ENCODE results near the gene VRK3. TPM values are rescaled to one million over a fixed set of nuclear protein-coding genes. Genes with fewer than 3 reads are reported as not detected.

VRK3 gene
- total RNA-seq, 1 donor from 2014 or later: 27.6 TPM

GRCh38 chr19:50008532-50008931 is 16.6 kb downstream of the VRK3 start:
- intact Hi-C loops (cut with DNase I): no loop called here
- H3K27me3 ChIP-seq: no peaks in the 10 kb centered on the region
- no peaks in the 10 kb centered on the region for H3K9me3 ChIP-seq
- no peak overlapping the region for H3K4me3 ChIP-seq
- H3K27ac ChIP-seq: no peak overlapping the region
- H3K36me3 ChIP-seq: peaks cover 46 to 55% of the 10 kb centered on the region in 2 donors
- H3K4me1 ChIP-seq: peaks cover 7 to 8% of the 10 kb centered on the region in 2 donors
- no peak for DNase-seq (ENCODE audit: low spot score in 2 of 2)
- TF ChIP-seq CTCF (IDR thresholded peaks at IDR 0.05): no peak

GRCh38 chr19:50007947-50008346 is 17.2 kb downstream of the VRK3 start:
- Histone ChIP-seq H3K27ac (no peak overlapping the region), H3K36me3 (peaks cover 40 to 49% of the 10 kb centered on the region in 2 donors)
- intact Hi-C loops (cut with DNase I): no loop called here

GRCh38 chr19:50007170-50007569 is 18.0 kb downstream of the VRK3 start:
- Histone ChIP-seq H3K27ac (no peak overlapping the region), H3K4me3 (no peak overlapping the region), H3K4me1 (peaks cover 20 to 22% of the 10 kb centered on the region in 2 donors), H3K9me3 (no peaks in the 10 kb centered on the region), H3K27me3 (no peaks in the 10 kb centered on the region), H3K36me3 (peaks cover 36 to 45% of the 10 kb centered on the region in 2 donors)
- DNase-seq (ENCODE audit: low spot score in 2 of 2): no peak
- TF ChIP-seq CTCF (IDR thresholded peaks at IDR 0.05): no peak
- intact Hi-C loops (cut with DNase I): no loop called here

More at GRCh38 chr19:50007947-50008346, 17.2 kb downstream of the VRK3 start:
- Histone ChIP-seq H3K9me3 (no peaks in the 10 kb centered on the region), H3K4me1 (peaks cover 12 to 14% of the 10 kb centered on the region in 2 donors), H3K27me3 (no peaks in the 10 kb centered on the region), H3K4me3 (no peak overlapping the region)
- no peak for TF ChIP-seq CTCF (IDR thresholded peaks at IDR 0.05)
- DNase-seq (ENCODE audit: low spot score in 2 of 2): no peak

- no peak for DNase-seq (ENCODE audit: low spot score in 2 of 2)
- Histone ChIP-seq H3K9me3 (no peaks in the 10 kb centered on the region), H3K4me1 (peaks cover 22 to 24% of the 10 kb centered on the region in 2 donors), H3K27ac (peak overlapping the region; percentile 89 to 95), H3K36me3 (peaks cover 49 to 59% of the 10 kb centered on the region in 2 donors), H3K4me3 (no peak overlapping the region), H3K27me3 (no peaks in the 10 kb centered on the region)
- no peak for TF ChIP-seq CTCF (IDR thresholded peaks at IDR 0.05)
- intact Hi-C loops (cut with DNase I): loop anchor here (2.0 kb wide), 1 partner anchor 19 kb away; no protein-coding TSS in a partner anchor
Observed at GRCh38 chr19:50005428-50005827, 19.7 kb downstream of the VRK3 start.

GRCh38 chr19:50003810-50004419 is 21.3 kb downstream of the VRK3 start:
- Histone ChIP-seq H3K36me3 (peaks cover 57 to 68% of the 10 kb centered on the region in 2 donors), H3K4me3 (peak overlapping the region in 1 of 2 donors; percentile 50), H3K27me3 (no peaks in the 10 kb centered on the region), H3K4me1 (peaks cover 22 to 24% of the 10 kb centered on the region in 2 donors), H3K27ac (peak overlapping the region; percentile 89 to 95), H3K9me3 (no peaks in the 10 kb centered on the region)
- TF ChIP-seq CTCF (IDR thresholded peaks at IDR 0.05): no peak
- peak; percentile 46 to 90 for DNase-seq (ENCODE audit: low spot score in 2 of 2)
- intact Hi-C loops (cut with DNase I): loop anchor here (1.0 to 2.0 kb wide), 2 partner anchors 17 to 21 kb away; partner anchors contain the start of gene VRK3
